HG03095 (cell line): ENCODE measurements around the gene GALNT11.
"Not testable (repeated sequence)": the region's sequence is repeated elsewhere in the genome, so short reads cannot be mapped to it uniquely, and the experiment has no call there.

Experiments used
- ATAC-seq: cut with Tn5 transposase; IDR thresholded peaks from one replicate; pipeline ENCODE4 v1.9.1; 2021; ENCODE audit warnings: moderate library complexity; ENCODE audit not compliant: unreplicated experiment

The GALNT11 gene

DNA sequence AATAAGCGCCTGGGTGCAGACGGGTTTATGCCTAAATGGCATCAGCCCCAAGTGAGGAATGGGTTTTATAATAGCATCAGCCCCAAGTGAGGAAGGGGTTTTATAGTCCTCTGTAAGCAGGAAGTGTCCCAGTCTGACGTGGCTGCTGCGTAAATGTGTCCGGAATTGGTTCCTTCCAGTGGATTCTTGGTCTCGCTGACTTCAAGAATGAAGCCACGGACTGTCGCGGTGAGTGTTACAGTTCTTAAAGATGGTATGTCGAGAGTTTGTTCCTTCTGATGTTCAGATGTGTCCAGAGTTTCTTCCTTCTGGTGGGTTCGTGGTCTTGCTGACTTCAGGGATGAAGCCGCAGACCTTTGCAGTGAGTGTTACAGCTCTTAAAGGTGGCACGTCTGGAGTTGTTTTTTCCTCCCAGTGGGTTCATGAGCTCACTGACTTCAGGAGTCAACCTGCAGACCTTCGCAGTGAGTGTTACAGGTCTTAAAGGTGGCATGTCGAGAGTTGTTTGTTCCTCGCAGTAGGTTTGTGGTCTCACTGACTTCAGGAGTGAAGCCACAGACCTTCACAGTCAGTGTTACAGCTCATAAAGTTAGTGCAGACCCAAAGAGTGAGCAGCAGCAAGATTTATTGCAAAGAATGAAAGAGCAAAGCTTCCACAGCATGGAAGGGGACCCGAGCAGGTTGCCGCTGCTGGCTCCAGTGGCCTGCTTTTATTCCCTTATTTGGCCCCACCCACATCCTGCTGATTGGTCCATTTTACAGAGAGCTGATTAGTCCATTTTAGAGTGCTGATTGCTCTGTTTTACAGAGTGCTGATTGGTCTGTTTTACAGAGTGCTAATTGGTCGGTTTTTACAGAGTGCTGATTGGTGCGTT is 2.3 kb downstream of the GALNT11 start:
- not testable (repeated sequence) for ATAC-seq

DNA sequence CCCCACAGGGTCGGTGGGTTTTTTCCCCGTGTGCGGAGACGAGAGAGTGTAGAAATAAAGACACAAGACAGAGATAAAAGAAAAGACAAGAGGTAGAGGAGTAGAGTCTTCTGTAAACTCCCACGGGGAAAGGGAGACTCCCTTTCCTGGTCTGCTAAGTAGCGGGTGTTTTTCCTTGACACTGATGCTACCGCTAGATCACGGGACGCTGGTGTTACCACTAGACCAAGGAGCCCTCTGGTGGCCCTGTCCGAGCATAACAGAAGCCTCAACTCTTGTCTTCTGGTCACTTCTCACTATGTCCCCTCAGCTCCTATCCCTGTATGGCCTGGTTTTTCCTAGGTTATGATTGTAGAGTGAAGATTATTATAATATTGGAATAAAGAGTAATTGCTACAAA is 4.6 kb downstream of the GALNT11 start:
- not testable (repeated sequence) for ATAC-seq

DNA sequence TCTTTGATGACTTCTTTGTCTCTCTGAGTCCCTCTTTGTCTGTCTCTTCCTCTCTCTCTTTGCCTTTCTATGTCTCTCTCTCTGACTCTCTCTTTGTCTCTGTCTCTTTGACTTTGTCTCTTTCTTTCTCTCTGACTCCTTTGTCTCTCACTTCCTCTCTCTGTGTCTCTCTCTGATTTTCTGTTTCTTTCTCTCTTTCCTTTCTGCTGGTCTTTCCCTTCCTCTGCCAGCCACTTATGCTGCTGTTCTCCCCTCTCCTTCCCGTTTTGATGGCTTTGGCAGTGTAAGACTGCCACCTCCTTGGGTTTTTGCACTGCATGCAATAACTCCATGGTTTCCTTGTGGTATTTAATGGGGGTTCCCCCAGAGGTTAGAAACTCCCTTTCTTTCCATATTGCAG is 5.2 kb downstream of the GALNT11 start:
- ATAC-seq = not testable (repeated sequence)

DNA sequence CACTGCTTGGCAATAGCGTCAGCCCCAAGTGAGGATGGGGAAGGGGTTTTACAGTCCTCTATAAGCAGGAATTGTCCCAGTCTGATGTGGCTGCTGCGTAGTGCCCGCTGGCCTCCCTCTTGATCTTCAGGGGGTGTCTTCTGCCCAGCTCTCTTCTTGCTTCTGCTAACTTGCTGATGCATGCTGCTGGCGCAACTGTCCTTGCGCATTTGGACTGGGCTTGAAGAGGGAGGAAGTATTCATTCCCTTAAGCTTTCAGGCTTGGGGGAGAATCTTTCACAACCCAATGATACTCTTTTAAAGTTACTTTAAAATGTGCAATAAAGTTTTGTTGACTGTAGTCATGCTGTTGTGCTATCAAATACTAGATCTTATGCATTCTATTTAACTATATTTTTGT is 10.3 kb downstream of the GALNT11 start:
- no peak for ATAC-seq

DNA sequence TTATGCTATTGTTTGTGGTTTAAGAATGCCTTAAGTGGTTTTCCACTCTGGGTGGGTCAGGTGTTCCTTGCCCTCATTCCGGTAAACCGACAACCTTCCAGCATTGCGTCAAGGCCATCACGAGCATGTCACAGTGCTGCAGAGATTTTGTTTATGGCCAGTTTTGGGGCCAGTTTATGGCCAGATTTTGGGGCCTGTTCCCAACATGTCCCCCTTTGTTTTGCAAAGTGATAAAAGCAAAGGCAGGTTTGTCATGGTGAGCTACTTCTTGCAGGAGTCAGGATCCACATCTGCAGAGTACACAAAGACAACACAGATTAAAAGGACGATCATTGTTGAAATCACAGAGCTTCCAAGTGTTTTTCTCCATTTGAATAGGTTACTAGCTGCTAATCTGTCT is 12.9 kb downstream of the GALNT11 start:
- not testable (repeated sequence) for ATAC-seq

DNA sequence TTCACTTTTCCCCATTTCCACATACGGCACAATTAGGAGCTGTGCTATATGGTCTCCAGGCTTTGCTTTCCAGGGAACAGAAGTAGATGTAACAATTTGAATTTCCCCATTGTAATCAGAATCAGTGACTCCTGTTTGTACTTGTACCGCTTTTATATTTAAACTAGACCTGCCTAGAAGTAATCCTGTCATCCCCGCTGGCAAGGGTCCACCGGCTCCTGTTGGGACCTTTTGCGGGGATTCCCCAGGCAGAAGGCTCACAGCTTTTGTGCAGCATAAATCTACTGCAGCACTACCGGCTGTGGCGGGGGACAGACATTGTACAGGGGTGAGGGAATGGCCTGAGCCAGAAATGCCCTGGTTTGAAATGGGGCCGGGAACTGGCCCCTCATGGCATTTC is 17.6 kb downstream of the GALNT11 start:
- not testable (repeated sequence) for ATAC-seq

DNA sequence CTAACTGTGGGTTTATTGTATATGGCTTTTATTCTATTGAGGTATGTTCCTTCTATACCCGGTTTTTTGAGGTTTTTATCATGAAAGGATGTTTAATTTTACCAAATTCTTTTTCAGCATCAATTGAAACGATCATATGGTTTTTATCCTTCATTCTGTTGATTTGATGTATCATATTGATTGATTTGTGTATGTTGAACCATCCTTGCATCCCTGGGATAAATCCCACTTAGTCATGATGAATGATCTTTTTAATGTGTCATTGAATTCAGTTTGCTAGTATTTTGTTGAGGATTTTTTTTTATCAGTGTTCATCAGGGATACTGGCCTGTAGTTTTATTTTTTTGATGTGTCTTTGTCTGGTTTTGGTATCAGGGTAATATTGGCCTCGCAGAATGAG is 19.4 kb downstream of the GALNT11 start:
- not testable (repeated sequence) for ATAC-seq

DNA sequence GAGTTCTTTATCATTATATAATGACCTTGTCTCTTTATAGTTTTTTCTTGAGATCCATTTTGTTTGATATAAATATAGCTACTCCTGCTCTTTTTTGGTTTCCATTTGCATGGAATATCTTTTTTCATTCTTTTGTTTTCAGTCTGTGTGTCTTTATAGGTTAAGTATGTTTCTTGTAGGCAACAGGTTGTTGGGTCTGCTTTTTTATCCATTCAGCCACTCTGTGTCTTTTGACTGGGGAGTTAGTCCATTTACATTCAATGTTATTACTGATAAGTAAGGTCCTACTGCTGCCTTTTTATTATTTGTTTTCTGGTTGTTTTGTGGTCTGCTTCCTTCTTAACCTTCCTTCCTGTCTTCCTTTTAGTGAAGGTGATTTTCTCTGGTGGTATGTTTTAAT is 21.1 kb downstream of the GALNT11 start:
- ATAC-seq = no peak

DNA sequence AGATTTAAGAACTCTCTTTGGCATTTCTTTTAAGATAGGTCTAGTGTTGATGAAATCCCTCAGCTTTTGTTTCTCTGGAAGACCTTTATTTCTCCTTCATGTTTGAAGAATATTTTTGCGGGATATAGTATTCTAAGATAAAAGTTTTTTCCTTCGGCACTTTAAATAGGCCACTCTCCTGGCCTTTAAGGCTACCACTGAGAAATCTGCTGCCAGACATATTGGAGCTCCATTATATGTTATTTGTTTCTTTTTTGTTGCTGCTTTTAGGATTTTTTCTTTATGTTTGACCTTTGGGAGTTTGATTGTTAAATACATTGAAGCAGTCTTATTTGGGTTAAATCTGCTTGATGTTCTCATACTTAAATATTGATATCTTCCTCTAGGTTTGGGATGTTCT is 22.6 kb downstream of the GALNT11 start:
- ATAC-seq = no peak

DNA sequence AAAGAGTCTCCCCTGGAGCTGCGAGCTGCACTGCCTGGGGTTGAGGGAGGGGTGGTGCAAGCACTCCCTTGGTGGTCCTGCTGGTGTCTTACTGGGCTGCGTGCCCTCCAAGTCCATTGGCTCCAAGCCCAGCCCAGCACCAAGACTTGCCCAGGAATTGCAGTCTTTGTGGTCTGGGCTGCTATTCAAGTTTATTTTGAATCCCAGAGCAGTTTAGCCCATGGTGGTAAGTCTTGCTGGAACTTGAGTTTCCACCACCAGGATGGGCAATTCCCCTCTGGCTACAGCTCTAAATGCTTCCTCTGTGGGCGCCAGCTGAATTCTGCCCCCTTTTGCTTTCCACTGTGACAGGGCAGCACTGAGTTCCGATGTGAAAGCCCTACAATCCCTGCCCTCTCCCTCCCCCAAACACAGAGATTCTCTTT is 25.1 kb downstream of the GALNT11 start:
- ATAC-seq = no peak

DNA sequence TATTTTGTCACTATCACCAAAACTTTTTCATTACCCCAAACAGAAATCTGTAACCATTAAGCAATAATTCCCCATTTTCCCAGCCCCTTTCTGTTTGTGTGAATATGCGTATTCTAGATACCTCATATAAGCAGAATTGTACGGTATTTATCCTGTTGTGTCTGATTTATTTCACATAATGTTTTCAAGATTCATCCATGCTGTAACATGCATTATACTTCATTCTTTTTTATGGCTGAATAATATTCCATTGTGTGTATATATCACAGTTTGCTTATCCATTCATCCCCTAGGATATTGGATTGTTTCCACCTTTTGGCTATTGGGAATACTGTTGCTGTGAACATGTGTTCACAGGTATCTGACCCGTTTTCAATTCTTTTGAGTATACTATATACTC is 26.5 kb downstream of the GALNT11 start:
- ATAC-seq = no peak

DNA sequence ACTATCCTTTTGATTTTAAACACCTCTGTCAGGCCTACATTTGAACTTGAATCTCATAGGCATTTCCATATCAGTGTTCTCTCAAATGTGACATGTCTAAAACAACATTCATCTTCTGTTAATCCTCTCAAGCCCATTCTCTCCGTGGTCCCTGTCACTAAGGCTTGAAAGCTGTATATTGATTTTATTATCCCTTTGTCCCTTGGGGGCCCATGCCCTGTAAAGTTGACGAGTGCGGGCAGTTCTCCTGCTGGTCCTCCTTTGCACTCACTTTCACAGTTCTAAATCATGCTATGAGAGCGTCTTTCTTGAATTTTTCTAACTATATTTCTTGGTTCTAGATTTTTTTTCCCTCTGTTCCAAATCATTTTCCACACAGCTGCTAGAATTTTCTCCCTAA is 27.3 kb downstream of the GALNT11 start:
- no peak for ATAC-seq

DNA sequence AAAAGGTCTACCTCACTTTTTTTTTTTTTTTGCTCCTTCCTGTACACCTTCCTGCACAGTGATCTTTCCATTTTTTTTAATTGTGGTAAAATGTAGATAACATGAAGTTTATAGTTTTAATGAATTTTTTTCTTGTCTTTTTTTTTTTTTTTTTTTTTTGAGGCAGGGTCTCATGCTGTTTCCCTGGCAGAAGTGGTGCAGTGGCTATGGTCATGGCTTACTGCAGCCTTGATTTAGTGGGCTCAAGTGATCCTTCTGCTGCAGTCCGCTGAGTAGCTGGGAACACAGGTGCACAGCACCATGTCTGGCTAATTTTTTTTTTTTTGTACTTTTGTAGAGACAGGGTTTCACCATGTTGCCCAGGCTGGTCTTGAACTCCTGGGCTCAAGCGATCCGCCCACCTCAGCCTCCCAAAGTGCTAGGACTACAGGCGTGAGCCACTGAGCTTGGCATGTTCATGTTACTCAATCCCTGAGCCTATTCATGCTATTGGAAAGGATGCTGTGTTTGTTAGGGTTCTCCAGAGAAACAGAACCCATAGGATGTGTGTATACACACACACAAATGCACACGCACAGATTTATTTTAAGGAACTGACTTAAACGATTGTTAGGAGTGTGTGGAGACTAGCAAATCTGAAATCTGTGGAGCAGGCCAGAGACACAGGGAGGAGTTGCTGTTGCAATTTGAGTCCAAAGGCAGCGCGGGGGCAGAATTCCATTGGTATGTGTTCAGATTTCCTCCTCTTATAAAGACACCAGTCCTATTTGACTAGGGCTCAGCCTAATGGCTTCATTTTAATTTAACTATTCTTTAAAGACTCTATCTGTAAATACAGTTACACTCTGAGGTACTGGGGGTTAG is 29.1 kb downstream of the GALNT11 start:
- ATAC-seq = no peak

DNA sequence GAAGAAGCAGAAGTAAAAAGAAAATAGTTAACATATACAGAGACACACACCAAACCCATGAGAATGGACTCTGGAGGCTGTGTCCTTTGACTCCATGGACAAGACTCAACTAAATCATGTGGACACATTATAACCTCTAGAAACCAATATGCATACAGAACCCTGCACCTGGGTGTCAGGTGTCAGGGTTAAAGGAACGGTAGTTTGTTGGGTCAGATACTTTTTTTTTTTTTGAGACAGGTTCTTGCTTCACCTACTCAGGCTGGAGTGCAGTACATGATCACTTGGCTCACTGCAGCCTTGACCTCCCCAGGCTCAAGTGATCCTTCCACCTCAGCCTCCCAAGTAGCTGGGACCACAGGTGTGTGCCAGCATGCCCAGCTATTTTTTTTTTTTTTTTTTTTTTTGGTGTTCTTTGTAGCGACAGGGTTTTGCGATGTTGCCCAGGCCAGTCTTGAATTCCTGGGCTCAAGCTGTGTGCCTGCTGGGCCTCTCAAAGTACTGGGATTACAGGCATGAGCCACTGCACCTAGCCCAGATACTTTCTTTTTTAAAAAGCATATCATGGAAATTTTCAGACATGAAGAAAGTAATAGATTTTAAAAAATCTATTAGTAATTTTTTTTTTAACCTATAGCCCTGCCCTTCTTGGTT is 31.3 kb downstream of the GALNT11 start:
- no peak for ATAC-seq

DNA sequence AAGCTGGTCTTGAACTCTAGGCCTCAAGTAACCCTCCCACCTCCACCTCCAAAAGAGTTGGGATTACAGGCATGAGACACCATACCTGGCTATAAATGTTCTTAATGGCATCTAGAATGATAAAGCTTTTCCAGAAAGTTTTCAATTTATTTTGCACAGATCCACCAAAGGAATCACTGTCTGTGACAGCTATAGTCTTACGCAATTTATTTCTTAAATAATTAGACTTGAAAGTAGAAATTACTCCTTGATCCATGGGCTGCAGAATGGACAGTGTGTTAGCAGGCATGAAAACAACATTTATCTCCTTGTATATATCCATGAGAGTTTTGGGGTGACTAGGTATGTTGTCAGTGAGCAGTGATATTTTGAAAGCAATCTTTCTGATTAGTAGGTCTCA is 33.8 kb downstream of the GALNT11 start:
- no peak for ATAC-seq

DNA sequence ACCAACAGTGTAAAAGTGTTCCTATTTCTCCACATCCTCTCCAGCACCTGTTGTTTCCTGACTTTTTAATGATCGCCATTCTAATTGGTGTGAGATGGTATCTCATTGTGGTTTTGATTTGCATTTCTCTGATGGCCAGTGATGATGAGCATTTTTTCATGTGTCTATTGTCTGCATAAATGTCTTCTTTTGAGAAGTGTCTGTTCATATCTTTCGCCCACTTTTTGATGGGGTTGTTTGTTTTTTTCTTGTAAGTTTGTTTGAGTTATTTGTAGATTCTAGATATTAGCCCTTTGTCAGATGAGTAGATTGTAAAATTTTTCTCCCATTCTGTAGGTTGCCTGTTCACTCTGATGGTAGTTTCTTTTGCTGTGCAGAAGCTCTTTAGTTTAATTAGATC is 35.6 kb downstream of the GALNT11 start:
- not testable (repeated sequence) for ATAC-seq

DNA sequence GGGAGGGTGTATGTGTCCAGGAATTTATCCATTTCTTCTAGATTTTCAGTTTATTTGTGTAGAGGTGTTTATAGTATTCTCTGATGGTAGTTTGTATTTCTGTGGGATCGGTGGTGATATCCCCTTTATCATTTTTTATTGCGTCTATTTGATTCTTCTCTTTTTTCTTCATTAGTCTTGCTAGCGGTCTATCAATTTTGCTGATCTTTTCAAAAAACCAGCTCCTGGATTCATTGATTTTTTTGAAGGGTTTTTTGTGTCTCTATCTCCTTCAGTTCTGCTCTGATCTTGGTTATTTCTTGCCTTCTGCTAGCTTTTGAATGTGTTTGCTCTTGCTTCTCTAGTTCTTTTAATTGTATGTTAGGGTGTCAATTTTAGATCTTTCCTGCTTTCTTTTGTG is 37.7 kb downstream of the GALNT11 start:
- not testable (repeated sequence) for ATAC-seq

DNA sequence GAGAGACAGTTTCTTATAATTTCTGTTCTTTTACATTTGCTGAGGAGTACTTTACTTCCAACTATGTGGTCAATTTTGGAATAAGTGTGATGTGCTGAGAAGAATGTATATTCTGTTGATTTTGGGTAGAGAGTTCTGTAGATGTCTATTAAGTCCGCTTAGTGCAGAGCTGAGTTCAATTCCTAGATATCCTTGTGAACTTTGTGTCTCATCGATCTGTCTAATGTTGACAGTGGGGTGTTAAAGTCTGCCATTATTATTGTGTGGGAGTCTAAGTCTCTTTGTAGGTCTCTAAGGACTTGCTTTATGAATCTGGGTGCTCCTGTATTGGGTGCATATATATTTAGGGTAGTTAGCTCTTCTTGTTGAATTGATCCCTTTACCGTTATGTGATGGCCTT is 38.3 kb downstream of the GALNT11 start:
- not testable (repeated sequence) for ATAC-seq

DNA sequence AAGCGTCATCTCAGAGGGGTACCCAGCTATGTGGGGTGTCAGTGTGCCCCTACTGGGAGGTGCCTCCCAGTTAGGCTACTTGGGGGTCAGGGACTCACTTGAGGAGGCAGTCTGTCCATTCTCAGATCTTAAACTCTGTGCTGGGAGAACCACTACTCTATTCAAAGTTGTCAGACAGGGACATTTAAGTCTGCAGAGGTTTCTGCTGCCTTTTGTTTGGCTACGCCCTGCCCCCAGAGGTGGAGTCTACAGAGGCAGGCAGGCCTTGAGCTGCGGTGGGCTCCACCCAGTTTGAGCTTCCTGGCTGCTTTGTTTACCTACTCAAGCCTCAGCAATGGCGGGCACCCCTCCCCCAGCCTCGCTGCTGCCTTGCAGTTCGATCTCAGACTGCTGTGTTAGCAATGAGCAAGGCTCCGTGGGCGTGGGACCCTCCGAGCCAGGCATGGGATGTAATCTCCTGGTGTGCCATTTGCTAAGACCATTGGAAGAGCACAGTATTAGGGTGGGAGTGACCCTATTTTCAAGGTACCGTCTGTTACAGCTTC is 40.4 kb downstream of the GALNT11 start:
- ATAC-seq = not testable (repeated sequence)

DNA sequence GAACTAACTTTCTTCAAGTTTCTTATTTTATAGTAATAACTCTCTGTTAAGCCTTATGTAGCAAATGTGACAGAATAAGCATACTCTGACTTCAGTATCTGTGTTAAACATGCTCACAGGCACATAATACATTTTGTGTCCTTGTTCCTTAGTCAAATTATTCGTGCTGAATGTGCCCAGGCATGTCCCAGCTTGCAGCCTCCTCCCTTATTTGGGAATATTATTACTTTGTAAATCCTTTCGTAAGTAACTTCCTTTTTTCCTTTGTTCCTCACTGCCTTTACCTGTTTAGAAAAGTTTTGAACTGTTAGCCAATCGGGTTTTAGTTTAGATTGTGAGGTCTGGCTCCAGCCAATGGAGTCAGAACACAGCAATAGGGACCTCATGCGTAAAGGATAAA is 46.9 kb downstream of the GALNT11 start:
- ATAC-seq = no peak

DNA sequence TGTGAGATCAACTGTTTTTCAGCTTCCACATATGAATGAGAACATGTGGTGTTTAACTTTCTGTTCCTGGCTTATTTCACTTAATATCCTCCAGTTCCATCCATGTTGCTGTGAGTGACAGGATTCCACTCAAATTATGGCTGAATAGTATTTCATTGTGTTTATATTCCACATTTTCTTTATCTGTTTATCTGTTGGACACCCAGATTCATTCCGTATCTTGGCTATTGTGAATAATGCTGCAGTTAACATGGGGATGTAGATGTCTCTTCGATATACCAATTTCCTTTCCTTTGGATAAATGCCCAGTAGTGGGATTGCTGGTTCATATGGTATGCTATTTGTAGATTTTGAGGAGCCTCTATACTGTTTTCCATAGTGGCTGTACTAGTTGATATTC is 47.9 kb downstream of the GALNT11 start:
- ATAC-seq = no peak
